Chondrocyte (in vitro differentiated cells): Measurements from ENCODE around the gene ST6GALNAC5. TPM values are rescaled to one million over a fixed set of nuclear protein-coding genes. Genes with fewer than 3 reads are reported as not detected.

Experiments used
- DNase-seq: peaks from one replicate; pipeline ENCODE4 v3.0.0; 2021; ENCODE audit warnings: mixed read lengths, low spot score
- H3K27ac Mint-ChIP-seq: one replicate; pipeline ENCODE4 v1.8.0; 2021; ENCODE audit warnings: mild to moderate bottlenecking, moderate library complexity, mixed read lengths; ENCODE audit not compliant: unreplicated experiment
- H3K27me3 Mint-ChIP-seq: 2 replicates; pipeline ENCODE4 v1.8.0; 2021; ENCODE audit warnings: low read depth, mixed read lengths
- H3K36me3 Mint-ChIP-seq: 2 replicates; pipeline ENCODE4 v1.8.0; 2021; ENCODE audit warnings: low read depth, mixed read lengths
- H3K4me1 Mint-ChIP-seq: 2 replicates; pipeline ENCODE4 v1.8.0; 2021; ENCODE audit warnings: low read depth, mild to moderate bottlenecking, mixed read lengths
- H3K4me3 Mint-ChIP-seq: one replicate; pipeline ENCODE4 v1.8.0; 2021; ENCODE audit warnings: mild to moderate bottlenecking, moderate library complexity, mixed read lengths; ENCODE audit not compliant: unreplicated experiment
- H3K9me3 Mint-ChIP-seq: 2 replicates; pipeline ENCODE4 v1.8.0; 2021; ENCODE audit warnings: low read depth, mixed read lengths
- total RNA-seq: library from RNA; stranded (reverse); gene quantifications from 3 replicates; pipeline ENCODE4 v1.2.1, GENCODE V29; 2021
- TF ChIP-seq, protein P1 (sequence below): fragments of 200-600 bp; sonication (generic); IDR thresholded peaks from 2 replicates; pipeline ENCODE4 v1.5.0; 2021; ENCODE audit warnings: antibody characterized with exemption, mild to moderate bottlenecking, moderate library complexity

ST6GALNAC5 gene
- total RNA-seq, 1 donor from 2014 or later: 7.3 TPM

DNA sequence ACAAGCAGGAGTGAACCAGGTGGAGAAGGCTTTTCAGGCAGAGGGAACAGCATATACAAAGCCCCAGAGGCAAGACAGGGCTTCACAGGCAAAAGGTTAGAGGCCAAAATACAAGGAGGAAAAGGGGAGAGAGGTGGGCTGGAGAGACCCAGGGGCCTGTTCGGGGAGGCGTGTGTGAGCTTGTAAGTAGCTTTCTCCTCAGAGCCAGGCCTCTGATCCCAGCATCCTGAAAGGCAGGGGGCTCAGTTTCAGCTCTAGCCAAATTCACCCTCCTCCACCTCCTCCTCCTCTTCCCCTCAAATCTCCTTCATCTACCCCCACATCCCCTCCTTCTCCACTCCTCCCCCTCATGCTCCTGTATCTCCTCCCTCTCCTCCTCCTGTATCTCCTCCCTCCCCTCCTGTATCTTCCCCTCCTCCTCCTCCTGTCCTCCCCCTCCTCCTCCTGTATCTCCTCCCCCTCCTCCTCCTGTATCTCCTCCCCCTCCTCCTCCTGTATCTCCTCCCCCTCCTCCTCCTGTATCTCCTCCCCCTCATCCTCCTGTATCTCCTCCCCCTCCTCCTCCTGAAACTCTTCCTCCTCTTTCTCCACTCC lies 148.6 kb downstream of the ST6GALNAC5 start:
- H3K9me3 Mint-ChIP-seq: no peaks in the 10 kb centered on the region
- no peak overlapping the region for H3K4me3 Mint-ChIP-seq
- no peaks in the 10 kb centered on the region for H3K36me3 Mint-ChIP-seq
- H3K4me1 Mint-ChIP-seq: no peaks in the 10 kb centered on the region
- no peak for DNase-seq
- TF ChIP-seq, protein P1, sequence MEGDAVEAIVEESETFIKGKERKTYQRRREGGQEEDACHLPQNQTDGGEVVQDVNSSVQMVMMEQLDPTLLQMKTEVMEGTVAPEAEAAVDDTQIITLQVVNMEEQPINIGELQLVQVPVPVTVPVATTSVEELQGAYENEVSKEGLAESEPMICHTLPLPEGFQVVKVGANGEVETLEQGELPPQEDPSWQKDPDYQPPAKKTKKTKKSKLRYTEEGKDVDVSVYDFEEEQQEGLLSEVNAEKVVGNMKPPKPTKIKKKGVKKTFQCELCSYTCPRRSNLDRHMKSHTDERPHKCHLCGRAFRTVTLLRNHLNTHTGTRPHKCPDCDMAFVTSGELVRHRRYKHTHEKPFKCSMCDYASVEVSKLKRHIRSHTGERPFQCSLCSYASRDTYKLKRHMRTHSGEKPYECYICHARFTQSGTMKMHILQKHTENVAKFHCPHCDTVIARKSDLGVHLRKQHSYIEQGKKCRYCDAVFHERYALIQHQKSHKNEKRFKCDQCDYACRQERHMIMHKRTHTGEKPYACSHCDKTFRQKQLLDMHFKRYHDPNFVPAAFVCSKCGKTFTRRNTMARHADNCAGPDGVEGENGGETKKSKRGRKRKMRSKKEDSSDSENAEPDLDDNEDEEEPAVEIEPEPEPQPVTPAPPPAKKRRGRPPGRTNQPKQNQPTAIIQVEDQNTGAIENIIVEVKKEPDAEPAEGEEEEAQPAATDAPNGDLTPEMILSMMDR: no peak
- H3K27me3 Mint-ChIP-seq: peaks cover 11% of the 10 kb centered on the region
- H3K27ac Mint-ChIP-seq: no peak overlapping the region

DNA sequence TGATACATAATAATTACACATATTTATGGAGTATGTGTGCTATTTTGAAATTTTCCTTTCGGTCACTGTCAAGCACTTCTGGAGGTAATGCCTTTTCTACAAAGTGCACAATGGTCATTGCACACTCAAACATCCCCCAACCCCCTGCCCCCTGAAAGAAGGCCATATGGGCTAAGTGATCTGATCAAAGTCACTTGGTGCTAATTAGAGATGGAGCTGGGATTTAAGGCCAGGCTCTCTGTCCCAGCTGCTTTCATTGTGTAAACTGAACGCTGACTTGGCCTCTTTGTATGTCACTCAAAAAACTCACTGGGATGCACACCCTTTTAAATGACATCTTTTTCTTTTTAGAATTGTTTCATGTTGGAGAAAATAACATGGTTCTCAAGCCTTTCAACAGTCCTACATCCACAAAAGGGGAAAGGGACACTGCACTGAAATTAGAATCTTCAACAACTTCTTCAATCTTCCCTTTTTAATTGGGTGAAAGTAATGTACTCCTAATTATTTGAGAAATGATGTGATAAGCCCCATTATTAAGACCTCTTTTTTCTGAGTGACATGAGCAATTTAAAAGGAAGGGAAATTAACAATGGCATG lies 149.2 kb downstream of the ST6GALNAC5 start:
- no peak overlapping the region for H3K27ac Mint-ChIP-seq
- H3K27me3 Mint-ChIP-seq: peaks cover 13% of the 10 kb centered on the region
- H3K9me3 Mint-ChIP-seq: no peaks in the 10 kb centered on the region
- TF ChIP-seq, protein P1: no peak
- DNase-seq: no peak
- H3K36me3 Mint-ChIP-seq: no peaks in the 10 kb centered on the region
- H3K4me1 Mint-ChIP-seq: no peaks in the 10 kb centered on the region
- no peak overlapping the region for H3K4me3 Mint-ChIP-seq

DNA sequence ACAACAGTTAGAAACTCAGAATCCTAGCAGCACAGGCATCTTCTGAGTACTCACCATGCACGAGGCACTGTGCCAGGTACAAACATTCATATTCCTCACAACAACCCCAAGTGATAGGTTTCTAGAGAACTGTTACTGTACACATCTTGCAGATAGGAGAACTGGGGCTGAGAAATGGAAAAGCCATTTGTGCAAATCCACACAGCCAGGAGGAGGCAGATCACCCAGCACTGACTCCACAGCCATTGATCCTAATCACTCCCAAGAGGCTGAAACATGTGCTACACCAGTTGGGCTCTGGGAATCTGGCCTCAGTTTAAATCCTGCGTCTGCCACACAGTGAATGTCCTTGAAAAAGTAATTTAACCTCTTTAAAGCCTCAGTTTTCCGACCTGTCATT lies 151.0 kb downstream of the ST6GALNAC5 start:
- H3K27me3 Mint-ChIP-seq: peaks cover 15% of the 10 kb centered on the region
- no peaks in the 10 kb centered on the region for H3K9me3 Mint-ChIP-seq
- H3K27ac Mint-ChIP-seq: no peak overlapping the region
- DNase-seq: no peak
- no peaks in the 10 kb centered on the region for H3K4me1 Mint-ChIP-seq
- no peaks in the 10 kb centered on the region for H3K36me3 Mint-ChIP-seq
- no peak overlapping the region for H3K4me3 Mint-ChIP-seq
- TF ChIP-seq, protein P1: no peak

DNA sequence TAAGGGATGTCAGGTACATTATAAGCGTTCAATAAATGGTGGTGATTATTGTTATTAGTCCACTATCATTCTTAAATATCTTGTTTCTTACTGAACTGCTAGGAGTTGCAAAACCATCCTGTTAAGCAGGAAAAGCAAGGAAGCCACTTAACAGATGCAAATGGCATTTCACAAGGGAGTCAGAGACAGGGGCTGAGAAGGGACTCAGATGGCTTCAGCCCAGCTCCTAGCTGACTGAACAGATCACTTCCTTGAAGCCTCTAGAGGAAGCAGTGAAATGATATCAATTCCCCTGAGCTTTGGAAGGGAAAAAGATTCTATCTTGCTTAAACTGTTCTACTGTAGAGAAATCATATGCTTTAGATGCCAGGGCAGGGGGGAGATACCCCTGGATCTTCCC lies 151.5 kb downstream of the ST6GALNAC5 start:
- Mint-ChIP-seq H3K27ac (no peak overlapping the region), H3K9me3 (no peaks in the 10 kb centered on the region), H3K4me1 (no peaks in the 10 kb centered on the region), H3K27me3 (peaks cover 15% of the 10 kb centered on the region), H3K36me3 (no peaks in the 10 kb centered on the region), H3K4me3 (no peak overlapping the region)
- no peak for DNase-seq
- TF ChIP-seq, protein P1: no peak

DNA sequence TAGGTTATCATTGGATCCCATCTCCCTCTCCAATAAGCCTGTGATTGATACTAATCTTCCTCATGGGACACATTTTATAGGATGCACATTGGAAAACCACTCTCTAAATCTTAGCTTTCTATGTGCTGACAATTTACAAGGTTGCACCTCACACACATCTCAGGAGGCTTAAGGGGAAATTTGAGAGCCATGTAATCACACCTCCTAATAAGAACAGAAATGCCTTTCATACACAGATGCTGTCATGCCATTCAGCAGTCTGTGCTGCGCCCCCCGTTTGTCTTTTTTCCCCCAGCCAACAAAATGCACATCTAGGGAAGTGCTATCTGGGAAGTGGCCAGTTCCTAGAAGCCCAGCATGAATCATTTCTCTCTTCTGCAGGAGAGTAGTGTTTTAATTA lies 154.5 kb downstream of the ST6GALNAC5 start:
- TF ChIP-seq, protein P1: no peak
- Mint-ChIP-seq H3K4me1 (no peaks in the 10 kb centered on the region), H3K4me3 (no peak overlapping the region), H3K36me3 (no peaks in the 10 kb centered on the region), H3K9me3 (no peaks in the 10 kb centered on the region), H3K27me3 (peaks cover 13% of the 10 kb centered on the region), H3K27ac (no peak overlapping the region)
- DNase-seq: no peak
